ENCODE measurements around the gene WT1.

- TF ChIP-seq POLR2A (IDR thresholded peaks at IDR 0.05) (no peak), CTCF (IDR thresholded peaks at IDR 0.05) (no peak)
Measured at GRCh38 chr11:32440916-32441315, 5.6 kb upstream of the WT1 start.

Measured in heart left ventricle (tissue), 13 donors.